ENCODE data around the gene CEP164. TPM values are rescaled to one million over a fixed set of nuclear protein-coding genes. Genes with fewer than 3 reads are reported as not detected.

CEP164 gene
- 10 to 100 TPM in 3 of 4 donors, 1 to 10 TPM in 1; 10.0 to 20.2 (median 15.4) TPM for total RNA-seq

DNA sequence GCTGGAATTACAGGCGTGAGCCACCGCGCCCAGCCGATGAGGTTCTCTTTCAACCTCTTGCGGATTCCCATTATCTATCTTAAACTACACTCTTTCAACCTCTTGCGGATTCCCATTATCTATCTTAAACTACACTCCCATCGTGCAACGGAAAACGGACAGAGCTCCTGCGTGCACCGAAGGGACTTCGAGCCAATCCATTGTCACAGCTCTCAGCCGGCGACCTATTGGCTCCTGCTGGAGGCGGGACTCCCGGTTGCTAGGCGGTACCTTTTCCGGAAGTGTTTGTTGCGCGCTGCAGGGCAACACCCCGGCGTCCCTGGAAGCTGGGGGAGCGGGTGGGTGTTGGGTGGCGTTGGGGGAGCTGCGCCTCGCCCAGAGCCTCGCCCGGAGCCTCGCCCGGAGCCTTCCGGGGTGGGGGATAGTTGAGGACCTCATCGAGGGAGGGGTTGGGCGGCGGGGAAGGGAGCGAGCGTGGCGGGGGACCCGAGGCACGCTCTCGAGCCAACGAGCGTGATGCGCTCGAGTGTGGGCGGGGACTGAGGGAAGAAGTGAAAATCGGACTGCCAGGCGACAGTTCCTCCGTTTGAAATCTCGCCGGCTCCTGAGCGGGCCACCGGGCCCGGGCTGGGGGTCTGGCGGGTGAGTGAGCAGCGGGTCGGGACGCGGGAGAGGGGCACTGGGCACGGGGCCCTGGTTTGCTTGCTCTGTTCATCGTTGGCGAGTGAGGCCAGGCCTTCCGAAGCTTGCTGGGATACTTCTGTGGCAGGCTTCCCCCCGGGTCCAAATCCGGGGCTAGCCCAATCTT lies at the start of gene CEP164:
TSS of gene CEP164 (plus strand) at position 288 of the 808 bp plus-strand sequence. CDS start 10,733 bp downstream, outside the sequence.
- Histone ChIP-seq H3K27me3 (no peaks in the 10 kb centered on the region), H3K4me3 (peak within 1 kb of the TSS; percentile 61 to 76 (median 64)), H3K36me3 (no peaks in the 10 kb centered on the region), H3K27ac (peak within 1 kb of the TSS; percentile 89 to 95 (median 92)), H3K9me3 (no peaks in the 10 kb centered on the region), H3K4me1 (peaks cover 5 to 14% (median 11%) of the 10 kb centered on the region in 4 donors)
- TF ChIP-seq EP300 (IDR thresholded peaks at IDR 0.05; ENCODE audit: low read depth): no peak
- peak; percentile 63 for TF ChIP-seq POLR2A (IDR thresholded peaks at IDR 0.05)
- TF ChIP-seq, protein P1, sequence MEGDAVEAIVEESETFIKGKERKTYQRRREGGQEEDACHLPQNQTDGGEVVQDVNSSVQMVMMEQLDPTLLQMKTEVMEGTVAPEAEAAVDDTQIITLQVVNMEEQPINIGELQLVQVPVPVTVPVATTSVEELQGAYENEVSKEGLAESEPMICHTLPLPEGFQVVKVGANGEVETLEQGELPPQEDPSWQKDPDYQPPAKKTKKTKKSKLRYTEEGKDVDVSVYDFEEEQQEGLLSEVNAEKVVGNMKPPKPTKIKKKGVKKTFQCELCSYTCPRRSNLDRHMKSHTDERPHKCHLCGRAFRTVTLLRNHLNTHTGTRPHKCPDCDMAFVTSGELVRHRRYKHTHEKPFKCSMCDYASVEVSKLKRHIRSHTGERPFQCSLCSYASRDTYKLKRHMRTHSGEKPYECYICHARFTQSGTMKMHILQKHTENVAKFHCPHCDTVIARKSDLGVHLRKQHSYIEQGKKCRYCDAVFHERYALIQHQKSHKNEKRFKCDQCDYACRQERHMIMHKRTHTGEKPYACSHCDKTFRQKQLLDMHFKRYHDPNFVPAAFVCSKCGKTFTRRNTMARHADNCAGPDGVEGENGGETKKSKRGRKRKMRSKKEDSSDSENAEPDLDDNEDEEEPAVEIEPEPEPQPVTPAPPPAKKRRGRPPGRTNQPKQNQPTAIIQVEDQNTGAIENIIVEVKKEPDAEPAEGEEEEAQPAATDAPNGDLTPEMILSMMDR (IDR thresholded peaks at IDR 0.05): peak in 1 of 5 experiments; percentile 5
- peak in 2 of 3 donors; percentile 63 to 77 for TF ChIP-seq POLR2AphosphoS5 (IDR thresholded peaks at IDR 0.05)
- 0 to 2% methylated on average over 1 to 53 of the region's 64 CpGs for WGBS, 2 donors (ENCODE audit: low coverage in 1 of 2)
- in situ Hi-C loops (cut with MboI; ENCODE audit: low pct_ligation_motif_present in 1 of 4, low pct_unique_long_range_greater_than_20kb in 1 of 4, low sequenced_read_pairs in 3 of 4): no loop called here
- peak; percentile 97 for DNase-seq
- intact Hi-C loops (cut with DNase I; ENCODE audit: low total_unique reads): no loop called here

DNA sequence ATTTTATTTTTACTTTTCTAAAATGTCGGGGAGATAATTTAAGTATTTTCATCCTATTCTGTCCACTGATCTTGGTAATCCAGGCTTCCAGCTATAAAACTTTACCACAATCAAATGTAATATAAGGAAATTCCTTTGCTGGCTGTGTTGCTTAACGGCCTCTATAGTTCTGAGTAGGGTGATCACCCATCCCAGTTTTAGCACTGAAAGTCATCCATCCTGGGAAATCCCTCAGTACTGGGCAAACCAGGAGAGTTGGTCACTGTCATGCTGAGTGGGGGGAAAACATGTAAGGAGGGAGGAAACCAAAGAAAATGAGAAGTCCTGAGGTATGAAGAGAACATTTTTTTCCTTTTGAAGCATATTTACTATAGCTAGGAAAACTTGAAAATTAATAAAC lies 49.3 kb upstream of the CEP164 start:
- no peak for DNase-seq
- H3K27me3 ChIP-seq: no peaks in the 10 kb centered on the region
- H3K4me3 ChIP-seq: no peak overlapping the region
- WGBS, 2 donors (ENCODE audit: low coverage in 1 of 2): 63 to 78% methylated on average over 2 of the region's 2 CpGs
- H3K9me3 ChIP-seq: no peaks in the 10 kb centered on the region
- H3K27ac ChIP-seq: no peak overlapping the region
- peaks cover 0 to 31% (median 4%) of the 10 kb centered on the region in 4 donors for H3K36me3 ChIP-seq
- no peaks in the 10 kb centered on the region for H3K4me1 ChIP-seq
- in situ Hi-C loops (cut with MboI; ENCODE audit: low pct_ligation_motif_present in 1 of 4, low pct_unique_long_range_greater_than_20kb in 1 of 4, low sequenced_read_pairs in 3 of 4): no loop called here
- TF ChIP-seq POLR2AphosphoS5 (IDR thresholded peaks at IDR 0.05) (no peak), EP300 (IDR thresholded peaks at IDR 0.05; ENCODE audit: low read depth) (no peak), POLR2A (IDR thresholded peaks at IDR 0.05) (no peak)
- TF ChIP-seq, protein P1 (IDR thresholded peaks at IDR 0.05): no peak
- intact Hi-C loops (cut with DNase I; ENCODE audit: low total_unique reads): no loop called here

DNA sequence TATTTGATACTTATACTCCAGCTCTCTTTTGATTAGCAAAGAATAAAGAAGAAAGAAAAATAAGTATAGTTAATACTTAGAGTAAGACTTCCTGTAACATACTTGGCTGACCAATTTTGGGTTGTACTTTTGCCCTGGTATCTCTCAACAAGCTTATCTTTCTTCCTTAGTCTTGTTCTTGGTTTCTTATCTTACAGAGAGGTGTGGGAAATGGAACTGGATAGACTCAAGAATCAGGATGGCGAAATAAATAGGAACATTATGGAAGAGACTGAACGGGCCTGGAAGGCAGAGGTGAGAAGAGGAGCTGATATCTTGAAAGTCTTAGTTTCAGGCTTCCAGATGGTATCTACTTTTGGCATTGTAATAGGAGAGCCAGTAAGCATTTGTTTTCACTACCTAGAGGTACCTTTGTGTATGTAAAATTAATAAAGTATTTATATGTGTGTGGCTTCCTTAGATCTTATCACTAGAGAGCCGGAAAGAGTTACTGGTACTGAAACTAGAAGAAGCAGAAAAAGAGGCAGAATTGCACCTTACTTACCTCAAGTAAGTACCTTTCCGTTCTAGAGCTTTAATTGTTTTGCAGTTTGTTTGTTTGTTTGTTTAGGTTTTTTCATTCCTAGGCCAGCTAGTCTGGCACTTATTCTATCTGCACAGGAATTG lies 47.8 kb upstream of the CEP164 start:
- in situ Hi-C loops (cut with MboI; ENCODE audit: low pct_ligation_motif_present in 1 of 4, low pct_unique_long_range_greater_than_20kb in 1 of 4, low sequenced_read_pairs in 3 of 4): no loop called here
- no peaks in the 10 kb centered on the region for H3K4me1 ChIP-seq
- intact Hi-C loops (cut with DNase I; ENCODE audit: low total_unique reads): no loop called here
- H3K27me3 ChIP-seq: no peaks in the 10 kb centered on the region
- peaks cover 0 to 43% (median 11%) of the 10 kb centered on the region in 4 donors for H3K36me3 ChIP-seq
- DNase-seq: no peak
- peak overlapping the region in 1 of 4 donors; percentile 32 for H3K27ac ChIP-seq
- WGBS, 2 donors (ENCODE audit: low coverage in 1 of 2): 77 to 79% methylated on average over 4 of the region's 4 CpGs
- H3K9me3 ChIP-seq: no peaks in the 10 kb centered on the region
- TF ChIP-seq, protein P1 (IDR thresholded peaks at IDR 0.05): no peak
- TF ChIP-seq POLR2A (IDR thresholded peaks at IDR 0.05) (no peak), POLR2AphosphoS5 (IDR thresholded peaks at IDR 0.05) (no peak), EP300 (IDR thresholded peaks at IDR 0.05; ENCODE audit: low read depth) (no peak)
- H3K4me3 ChIP-seq: no peak overlapping the region

DNA sequence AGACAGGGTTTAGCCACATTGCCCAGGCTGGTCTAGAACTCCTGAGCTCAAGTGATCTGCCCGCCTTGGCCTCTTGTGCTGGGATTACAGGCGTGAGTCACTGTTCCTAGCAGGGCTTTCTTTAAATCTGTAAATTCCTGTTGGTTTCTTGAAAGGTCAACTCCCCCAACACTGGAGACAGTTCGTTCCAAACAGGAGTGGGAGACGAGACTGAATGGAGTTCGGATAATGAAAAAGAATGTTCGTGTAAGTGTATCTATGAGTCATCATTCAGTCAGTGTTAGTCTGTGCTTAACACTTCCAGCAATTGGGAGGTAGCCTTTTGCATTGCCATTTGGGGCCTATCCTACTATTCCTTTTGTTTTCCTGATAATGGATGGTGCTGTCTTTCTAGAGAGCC lies 46.5 kb upstream of the CEP164 start:
- in situ Hi-C loops (cut with MboI; ENCODE audit: low pct_ligation_motif_present in 1 of 4, low pct_unique_long_range_greater_than_20kb in 1 of 4, low sequenced_read_pairs in 3 of 4) (no loop called here), intact Hi-C loops (cut with DNase I; ENCODE audit: low total_unique reads) (no loop called here)
- H3K9me3 ChIP-seq: no peaks in the 10 kb centered on the region
- no peak overlapping the region for H3K4me3 ChIP-seq
- no peak for TF ChIP-seq POLR2AphosphoS5 (IDR thresholded peaks at IDR 0.05)
- no peak for TF ChIP-seq POLR2A (IDR thresholded peaks at IDR 0.05)
- TF ChIP-seq EP300 (IDR thresholded peaks at IDR 0.05; ENCODE audit: low read depth): no peak
- TF ChIP-seq, protein P1 (IDR thresholded peaks at IDR 0.05): no peak
- DNase-seq: no peak
- H3K27me3 ChIP-seq: no peaks in the 10 kb centered on the region
- peak overlapping the region in 1 of 4 donors; percentile 32 for H3K27ac ChIP-seq
- H3K36me3 ChIP-seq: peaks cover 0 to 55% (median 16%) of the 10 kb centered on the region in 4 donors
- 49 to 82% methylated on average over 4 to 6 of the region's 6 CpGs for WGBS, 2 donors (ENCODE audit: low coverage in 1 of 2)
- H3K4me1 ChIP-seq: no peaks in the 10 kb centered on the region

All from transverse colon (tissue), 4 donors.